GM21515 (cell line): ENCODE data around the gene HDAC4.
A peak's percentile ranks its signal among the peaks of the same experiment; 100 is the strongest.

ENCODE experiments used
- ATAC-seq: cut with Tn5 transposase; IDR thresholded peaks from one replicate; pipeline ENCODE4 v1.9.1; 2021; ENCODE audit not compliant: unreplicated experiment

The HDAC4 gene

DNA sequence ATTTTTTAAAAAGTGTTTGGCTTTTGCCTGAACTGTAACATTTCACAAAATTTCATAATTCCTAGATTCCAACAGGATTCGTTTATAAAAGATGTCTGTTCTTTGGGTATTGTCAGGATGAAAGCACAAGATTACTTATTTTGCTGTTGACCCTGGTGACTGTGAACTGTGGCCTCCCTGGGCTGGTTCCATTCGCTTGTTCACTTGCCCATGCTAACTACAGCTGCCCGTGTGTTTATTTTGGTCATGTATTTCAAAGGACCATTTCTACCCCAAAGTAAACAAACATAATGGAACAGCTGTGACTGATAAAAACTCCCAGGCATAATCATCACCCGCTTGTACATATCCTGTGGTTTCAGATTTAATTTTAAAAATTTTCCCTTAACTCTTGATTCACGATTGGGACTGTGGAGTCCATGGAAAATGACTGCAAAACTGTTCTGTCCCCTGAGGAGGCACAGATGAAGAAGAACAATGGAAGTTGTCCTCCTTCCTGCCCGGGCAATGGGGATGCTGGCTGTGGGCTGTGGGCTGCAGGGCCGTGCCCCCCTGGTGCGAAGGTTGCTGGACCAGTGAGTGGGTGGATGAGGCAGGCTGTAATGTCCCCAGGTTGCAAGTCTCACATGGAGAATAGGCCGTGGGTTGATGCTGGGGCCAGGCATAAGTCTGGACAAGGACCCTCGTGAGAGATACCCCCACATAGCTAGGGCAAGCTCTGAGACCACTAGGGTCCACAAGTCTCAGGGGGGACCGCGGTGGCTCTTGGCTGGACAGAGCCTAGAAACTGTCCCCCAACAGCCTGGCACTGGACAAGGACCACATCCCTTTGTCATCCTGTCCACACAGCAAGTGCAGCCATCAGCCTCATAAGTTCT lies 28.9 kb upstream of the HDAC4 start:
- no peak for ATAC-seq

GRCh38 chr2:239425631-239426030 lies 24.8 kb upstream of the HDAC4 start:
- no peak for ATAC-seq

DNA sequence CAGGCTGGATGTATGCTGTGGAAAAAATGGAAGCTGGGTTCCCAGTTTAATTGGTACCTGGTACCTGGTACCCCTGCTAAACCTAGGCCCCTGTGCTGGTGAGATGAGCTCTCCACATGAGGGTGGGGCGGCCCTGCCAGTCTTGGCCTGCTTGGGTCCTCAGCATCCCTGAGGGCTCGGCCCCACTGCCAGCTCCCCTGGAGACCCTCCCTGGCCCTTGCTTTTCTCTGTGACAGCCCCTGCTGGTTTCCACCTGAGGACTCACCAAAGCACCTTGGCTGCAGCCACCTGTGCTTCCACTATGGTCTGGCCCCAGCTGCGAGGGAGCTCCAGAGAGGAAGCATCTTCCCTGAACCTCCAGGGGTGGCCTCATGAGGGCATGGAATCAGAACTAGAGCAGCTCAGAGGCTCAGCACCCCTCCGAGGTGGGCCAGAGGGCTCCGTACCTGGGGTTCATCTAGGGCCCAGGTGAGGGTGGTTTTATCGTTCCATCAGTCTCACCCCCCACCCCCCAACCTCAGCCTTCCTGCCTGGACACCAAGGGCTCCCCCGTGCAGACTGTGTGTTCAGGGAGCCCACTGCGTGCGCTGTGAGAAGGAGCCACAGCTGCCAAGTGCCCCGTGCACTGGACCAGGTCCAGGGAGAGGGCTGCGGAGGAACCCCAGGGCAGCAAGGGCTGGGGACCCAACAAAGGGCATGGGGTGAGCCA lies 23.7 kb upstream of the HDAC4 start:
- ATAC-seq: no peak

DNA sequence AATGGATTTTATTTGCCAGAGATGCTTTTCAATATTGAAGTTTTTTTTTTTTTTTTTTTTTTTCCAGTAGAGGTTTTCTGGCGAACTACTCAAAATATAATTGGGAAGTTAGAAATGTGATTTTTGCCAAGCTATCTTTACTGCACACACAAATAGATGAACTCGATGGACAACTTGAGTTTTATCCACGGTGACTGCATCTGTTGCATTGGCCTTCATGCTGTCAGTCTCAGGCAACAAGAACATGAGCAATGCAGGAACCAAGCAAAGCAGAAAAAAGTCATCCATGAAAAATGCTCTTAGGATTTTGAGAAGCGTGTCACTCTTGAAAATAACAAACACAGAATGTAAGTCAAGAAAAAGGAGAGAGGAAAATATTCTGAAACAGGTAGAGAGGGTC lies 22.7 kb upstream of the HDAC4 start:
- no peak for ATAC-seq

GRCh38 chr2:239421851-239422250 lies 21.0 kb upstream of the HDAC4 start:
- no peak for ATAC-seq

DNA sequence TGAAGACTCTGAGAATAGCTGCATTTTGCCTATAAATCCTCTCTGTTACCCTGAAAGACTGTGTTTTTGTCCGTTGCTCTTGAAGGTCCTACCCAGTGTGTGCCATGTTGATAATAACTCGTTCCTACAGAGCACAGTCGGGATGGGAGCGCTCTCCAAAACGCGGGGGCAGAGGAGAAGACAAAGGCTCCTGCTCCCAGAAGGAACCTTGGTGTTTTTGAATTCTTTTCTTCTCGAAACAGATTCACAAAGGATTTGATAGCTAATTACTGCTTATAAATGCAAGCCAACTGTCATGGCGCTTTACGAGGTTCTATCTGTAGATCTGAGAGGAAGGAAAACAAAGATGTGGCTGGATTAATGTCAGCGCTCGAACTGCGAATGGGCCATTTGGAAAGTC lies 19.3 kb upstream of the HDAC4 start:
- no peak for ATAC-seq

DNA sequence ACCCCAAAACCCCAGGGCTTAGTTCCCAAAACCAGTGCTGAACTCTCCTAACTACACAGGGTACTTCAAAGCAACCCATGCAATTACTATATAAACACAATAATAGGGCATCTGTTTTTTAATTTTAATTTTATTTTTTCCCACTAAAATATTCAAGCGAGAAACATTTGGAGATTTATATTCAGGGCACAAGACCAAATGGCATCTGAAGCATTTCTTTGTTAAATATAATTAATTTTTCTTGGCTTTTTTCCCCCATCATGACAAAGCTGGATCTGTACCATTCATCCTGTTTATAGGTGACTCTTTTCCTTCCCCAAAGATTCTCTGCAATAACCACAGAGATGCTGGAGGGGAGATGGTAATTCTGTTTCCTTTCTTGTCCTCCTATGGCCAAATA lies 18.1 kb upstream of the HDAC4 start:
- ATAC-seq: no peak

- no peak for ATAC-seq
These were observed 12.2 kb upstream of the HDAC4 start for GRCh38 chr2:239412905-239413603.

- ATAC-seq: no peak
These were observed 10.9 kb upstream of the HDAC4 start for GRCh38 chr2:239411549-239412319.

DNA sequence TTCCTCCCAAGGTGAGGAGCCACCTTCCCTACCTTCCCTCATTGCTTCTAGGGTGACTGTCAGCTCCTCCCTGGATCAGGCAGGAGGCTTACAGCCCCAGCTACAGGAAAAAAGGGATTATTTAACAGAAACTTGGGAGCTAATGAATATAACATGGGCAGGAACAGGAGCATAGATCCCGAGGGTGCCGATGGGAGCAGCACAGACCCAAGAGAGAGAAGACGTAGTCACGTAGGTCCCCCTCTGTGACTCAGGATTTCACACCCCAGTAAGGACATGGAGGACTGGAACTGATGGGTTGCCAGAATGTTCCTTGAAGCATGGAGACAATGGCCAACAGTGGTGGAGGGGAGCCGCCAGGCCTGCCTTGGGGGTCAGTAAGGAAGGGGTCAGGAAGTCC lies 10.3 kb upstream of the HDAC4 start:
- ATAC-seq: no peak

DNA sequence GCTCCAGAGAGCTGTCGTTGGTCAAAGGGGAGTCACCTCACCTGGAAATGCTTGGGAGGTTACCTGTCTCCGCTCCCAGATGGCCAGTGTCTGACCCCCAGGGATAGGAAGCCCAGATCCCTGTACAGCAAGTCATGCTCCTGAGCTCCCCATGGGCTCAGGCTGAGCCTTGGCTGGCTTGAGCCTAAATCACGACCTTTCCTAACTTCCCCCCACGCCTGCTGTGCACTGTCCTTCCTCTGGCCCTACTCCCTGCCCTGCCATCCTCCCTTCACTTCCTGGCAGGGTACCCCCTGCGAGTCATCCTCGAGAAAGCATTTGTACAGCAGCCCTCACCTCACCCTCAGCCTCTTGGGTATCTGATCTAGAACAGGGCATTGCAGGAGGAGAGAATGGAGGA lies 9.2 kb upstream of the HDAC4 start:
- no peak for ATAC-seq

DNA sequence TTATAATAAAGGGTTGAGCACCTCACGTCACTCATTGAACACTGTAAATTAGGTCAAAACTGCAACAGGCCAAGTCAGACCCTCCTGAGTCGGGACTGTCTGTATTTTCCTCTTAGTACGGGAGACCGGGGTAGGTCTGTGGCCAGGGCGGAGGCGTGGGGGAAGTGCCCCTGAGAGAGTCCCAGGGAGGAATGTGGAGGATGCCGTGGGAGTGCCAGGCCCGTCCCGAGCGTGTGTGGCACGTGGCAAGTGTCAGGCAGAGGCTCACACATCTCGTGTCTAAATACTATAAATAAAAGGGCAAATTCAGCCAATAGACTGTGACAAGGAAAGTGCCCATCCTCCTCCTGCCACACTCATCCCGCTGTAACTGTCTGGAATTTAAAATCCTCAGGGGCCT lies 6.3 kb upstream of the HDAC4 start:
- ATAC-seq: no peak

DNA sequence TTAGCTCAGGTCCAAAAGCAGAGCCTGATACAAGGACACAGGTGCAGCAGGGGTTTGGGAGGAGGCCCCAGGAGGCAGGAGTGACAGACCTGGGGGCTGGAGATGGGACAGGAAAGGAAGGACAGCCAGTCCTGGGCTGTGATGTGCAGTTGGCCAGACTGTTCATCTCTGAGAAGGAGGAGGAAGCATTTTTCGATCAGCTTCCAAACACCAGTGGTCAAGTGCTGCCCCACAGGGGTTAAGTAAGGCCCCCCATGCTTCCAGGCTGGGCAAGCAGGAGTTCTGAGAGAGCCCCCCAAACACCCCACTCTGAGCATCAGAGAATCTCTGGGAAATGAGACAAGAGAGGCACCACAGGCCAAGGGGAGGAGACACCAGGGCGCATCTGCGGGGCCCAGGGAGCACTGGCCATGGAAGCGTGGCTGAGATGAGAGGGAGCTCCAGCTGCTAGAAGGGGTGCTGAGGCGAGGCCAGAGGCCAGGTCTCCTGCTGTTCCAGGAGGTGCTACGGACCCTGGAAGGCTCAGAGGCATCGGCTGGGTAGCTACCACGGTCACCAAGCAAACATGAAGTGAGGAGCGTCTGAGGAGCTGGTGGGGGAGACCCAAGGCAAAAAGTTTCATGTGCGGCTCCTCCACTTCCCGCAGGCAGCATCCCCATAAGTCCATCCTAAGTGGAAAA lies 5.6 kb upstream of the HDAC4 start:
- no peak for ATAC-seq

DNA sequence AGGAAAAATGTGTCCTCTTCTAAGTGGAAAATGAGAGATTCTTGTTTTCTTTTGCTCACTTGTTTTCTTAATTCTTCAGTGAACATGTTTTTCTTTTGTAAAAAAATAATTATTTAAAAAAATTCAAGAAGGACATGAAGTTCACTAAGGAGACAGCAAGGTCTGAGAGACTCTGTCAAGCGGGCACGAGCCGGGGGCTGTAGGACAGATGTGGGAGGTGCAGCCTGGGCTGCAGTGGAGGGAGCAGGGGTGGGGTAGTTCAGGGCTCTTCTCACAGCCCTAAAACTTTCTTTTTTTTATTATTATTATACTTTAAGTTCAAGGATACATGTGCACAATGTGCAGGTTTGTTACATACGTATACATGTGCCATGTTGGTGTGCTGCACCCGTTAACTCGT lies 4.3 kb upstream of the HDAC4 start:
- ATAC-seq: no peak

GRCh38 chr2:239402666-239403065 lies 1.8 kb upstream of the HDAC4 start:
- no peak for ATAC-seq

- peak; percentile 12 for ATAC-seq
These were observed 1.0 kb upstream of the HDAC4 start for GRCh38 chr2:239401881-239402233.

GRCh38 chr2:239401067-239401880 lies 454 bp upstream of the HDAC4 start:
- ATAC-seq: peak; percentile 93

- ATAC-seq: no peak
These were observed 762 bp downstream of the HDAC4 start for GRCh38 chr2:239399921-239400595.

GRCh38 chr2:239399433-239399920 lies 1.3 kb downstream of the HDAC4 start:
- no peak for ATAC-seq
